ENCODE data around the gene PCDHGA8.
A peak's percentile ranks its signal among the peaks of the same experiment; 100 is the strongest.
"Not testable (repeated sequence)": the region's sequence is repeated elsewhere in the genome, so short reads cannot be mapped to it uniquely, and the experiment has no call there.

Gene PCDHGA8

DNA sequence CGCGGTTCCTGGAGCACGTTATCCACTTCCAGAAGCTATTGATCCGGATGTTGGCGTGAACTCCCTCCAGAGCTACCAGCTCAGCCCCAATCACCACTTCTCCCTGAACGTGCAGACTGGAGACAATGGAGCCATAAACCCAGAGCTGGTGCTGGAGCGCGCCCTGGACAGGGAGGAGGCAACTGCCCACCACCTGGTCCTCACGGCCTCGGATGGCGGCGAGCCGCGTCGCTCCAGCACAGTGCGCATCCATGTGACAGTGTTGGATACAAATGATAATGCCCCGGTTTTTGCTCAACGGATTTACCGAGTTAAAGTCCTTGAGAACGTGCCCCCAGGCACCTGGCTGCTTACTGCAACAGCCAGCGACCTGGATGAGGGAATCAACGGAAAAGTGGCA, 11.0 kb downstream of the PCDHGA8 start:
- peak overlapping the region in 1 of 2 experiments; percentile 75 for H3K4me3 ChIP-seq (ENCODE audit: insufficient read depth in 1 of 2, low read depth in 1 of 2, low read length in 2 of 2)
- no peak overlapping the region for H3K4ac ChIP-seq (ENCODE audit: low read depth in 1 of 2, low read length in 2 of 2)
- no peak overlapping the region for H3K9ac ChIP-seq (ENCODE audit: low read length)
- H3K4me1 ChIP-seq (ENCODE audit: control insufficient read depth, insufficient read depth, low read depth, low read length): no peaks in the 10 kb centered on the region
- H3K79me1 ChIP-seq (replicated peaks; ENCODE audit: low read length, poor library complexity, severe bottlenecking): peaks cover 13% of the 10 kb centered on the region
- no peak overlapping the region for H4K91ac ChIP-seq (ENCODE audit: low read length)
- no peak overlapping the region for H3K14ac ChIP-seq (ENCODE audit: low read length in 2 of 2)
- H2AFZ ChIP-seq (ENCODE audit: low read depth, low read length): no peak overlapping the region
- H3K18ac ChIP-seq (ENCODE audit: low read depth in 1 of 2, low read length in 2 of 2): no peak overlapping the region
- H2BK15ac ChIP-seq (ENCODE audit: low read depth, poor library complexity, severe bottlenecking): no peak overlapping the region
- H3K4me2 ChIP-seq (ENCODE audit: low read length, poor library complexity, severe bottlenecking): no peak overlapping the region
- H2BK12ac ChIP-seq (ENCODE audit: low read length in 2 of 2): no peak overlapping the region
- H3K27ac ChIP-seq (ENCODE audit: low read length, poor library complexity, severe bottlenecking): no peak overlapping the region
- no peak for DNase-seq
- H3K23ac ChIP-seq (ENCODE audit: low read length in 2 of 2): no peak overlapping the region
- H2BK5ac ChIP-seq (ENCODE audit: low read depth, low read length, poor library complexity, severe bottlenecking): no peak overlapping the region
- H3K9me3 ChIP-seq (ENCODE audit: control insufficient read depth, low read length): peaks cover 54% of the 10 kb centered on the region
- H3K27me3 ChIP-seq (ENCODE audit: control insufficient read depth in 1 of 2, insufficient read depth in 1 of 2, low read length in 2 of 2): no peaks in the 10 kb centered on the region
- H4K8ac ChIP-seq (ENCODE audit: low read length): no peak overlapping the region
- H2AK5ac ChIP-seq (ENCODE audit: low read length, severe bottlenecking): no peak overlapping the region
- H3K36me3 ChIP-seq (ENCODE audit: control insufficient read depth in 1 of 2, insufficient read depth in 2 of 2, low read depth in 1 of 2, low read length in 2 of 2): peaks cover 0 to 28% of the 10 kb centered on the region in 2 experiments
- 98% methylated on average over 20 of the region's 22 CpGs for WGBS
- H2BK120ac ChIP-seq (ENCODE audit: low read depth, low read length): no peak overlapping the region

DNA sequence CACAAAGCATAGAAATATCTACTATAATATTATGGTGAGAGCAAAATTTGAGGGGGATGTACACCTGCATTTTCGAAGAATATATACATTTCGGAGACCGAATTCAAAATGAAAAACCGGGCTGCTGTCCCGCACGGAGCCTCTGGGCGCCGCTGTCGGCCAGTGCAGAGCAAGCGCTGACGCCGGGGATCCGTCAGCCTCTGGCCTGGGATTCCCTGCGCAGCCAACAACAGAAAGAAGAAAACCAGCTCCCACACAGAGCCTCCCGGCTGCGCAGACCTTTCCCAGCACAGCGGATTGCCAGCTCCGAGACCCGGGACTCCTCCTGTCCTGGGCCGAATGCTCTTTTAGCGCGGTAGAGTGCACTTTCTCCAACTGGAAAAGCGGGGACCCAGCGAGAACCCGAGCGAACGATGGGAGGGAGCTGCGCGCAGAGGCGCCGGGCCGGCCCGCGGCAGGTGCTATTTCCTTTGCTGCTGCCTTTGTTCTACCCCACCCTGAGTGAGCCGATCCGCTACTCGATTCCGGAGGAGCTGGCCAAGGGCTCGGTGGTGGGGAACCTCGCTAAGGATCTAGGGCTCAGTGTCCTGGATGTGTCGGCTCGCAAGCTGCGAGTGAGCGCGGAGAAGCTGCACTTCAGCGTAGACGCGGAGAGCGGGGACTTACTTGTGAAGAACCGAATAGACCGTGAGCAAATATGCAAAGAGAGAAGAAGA, 15.5 kb downstream of the PCDHGA8 start, which contains the start of gene PCDHGB6:
Gene PCDHGB6, plus strand, starts transcription at position 232 of the 716 bp plus-strand sequence. Its CDS starts 182 bp downstream, at position 414.
- peaks cover 24% of the 10 kb centered on the region for H3K79me1 ChIP-seq (replicated peaks; ENCODE audit: low read length, poor library complexity, severe bottlenecking)
- not testable (repeated sequence) for H3K23ac ChIP-seq (ENCODE audit: low read length in 2 of 2); H3K14ac ChIP-seq (ENCODE audit: low read length in 2 of 2); H2BK15ac ChIP-seq (ENCODE audit: low read depth, poor library complexity, severe bottlenecking); H3K4me1 ChIP-seq (ENCODE audit: control insufficient read depth, insufficient read depth, low read depth, low read length); H2AK5ac ChIP-seq (ENCODE audit: low read length, severe bottlenecking); H3K4ac ChIP-seq (ENCODE audit: low read depth in 1 of 2, low read length in 2 of 2); H2BK5ac ChIP-seq (ENCODE audit: low read depth, low read length, poor library complexity, severe bottlenecking); H2BK120ac ChIP-seq (ENCODE audit: low read depth, low read length); H3K27ac ChIP-seq (ENCODE audit: low read length, poor library complexity, severe bottlenecking); H2BK12ac ChIP-seq (ENCODE audit: low read length in 2 of 2)
- H4K8ac ChIP-seq (ENCODE audit: low read length): peak within 1 kb of the TSS; percentile 64
- peaks cover 0 to 24% of the 10 kb centered on the region in 2 experiments for H3K36me3 ChIP-seq (ENCODE audit: control insufficient read depth in 1 of 2, insufficient read depth in 2 of 2, low read depth in 1 of 2, low read length in 2 of 2)
- peak; percentile 83 for DNase-seq
- peak within 1 kb of the TSS; percentile 55 for H2AFZ ChIP-seq (ENCODE audit: low read depth, low read length)
- H3K4me2 ChIP-seq (ENCODE audit: low read length, poor library complexity, severe bottlenecking): peak within 1 kb of the TSS; percentile 35
- peak within 1 kb of the TSS; percentile 16 to 67 for H3K18ac ChIP-seq (ENCODE audit: low read depth in 1 of 2, low read length in 2 of 2)
- H4K91ac ChIP-seq (ENCODE audit: low read length): peak within 1 kb of the TSS; percentile 90
- peaks cover 39% of the 10 kb centered on the region for H3K9me3 ChIP-seq (ENCODE audit: control insufficient read depth, low read length)
- H3K27me3 ChIP-seq (ENCODE audit: control insufficient read depth in 1 of 2, insufficient read depth in 1 of 2, low read length in 2 of 2): peaks cover 0 to 17% of the 10 kb centered on the region in 2 experiments
- peak within 1 kb of the TSS; percentile 26 for H3K9ac ChIP-seq (ENCODE audit: low read length)
- WGBS: 4% methylated on average over 47 of the region's 51 CpGs
- H3K4me3 ChIP-seq (ENCODE audit: insufficient read depth in 1 of 2, low read depth in 1 of 2, low read length in 2 of 2): peak within 1 kb of the TSS; percentile 57 to 72

DNA sequence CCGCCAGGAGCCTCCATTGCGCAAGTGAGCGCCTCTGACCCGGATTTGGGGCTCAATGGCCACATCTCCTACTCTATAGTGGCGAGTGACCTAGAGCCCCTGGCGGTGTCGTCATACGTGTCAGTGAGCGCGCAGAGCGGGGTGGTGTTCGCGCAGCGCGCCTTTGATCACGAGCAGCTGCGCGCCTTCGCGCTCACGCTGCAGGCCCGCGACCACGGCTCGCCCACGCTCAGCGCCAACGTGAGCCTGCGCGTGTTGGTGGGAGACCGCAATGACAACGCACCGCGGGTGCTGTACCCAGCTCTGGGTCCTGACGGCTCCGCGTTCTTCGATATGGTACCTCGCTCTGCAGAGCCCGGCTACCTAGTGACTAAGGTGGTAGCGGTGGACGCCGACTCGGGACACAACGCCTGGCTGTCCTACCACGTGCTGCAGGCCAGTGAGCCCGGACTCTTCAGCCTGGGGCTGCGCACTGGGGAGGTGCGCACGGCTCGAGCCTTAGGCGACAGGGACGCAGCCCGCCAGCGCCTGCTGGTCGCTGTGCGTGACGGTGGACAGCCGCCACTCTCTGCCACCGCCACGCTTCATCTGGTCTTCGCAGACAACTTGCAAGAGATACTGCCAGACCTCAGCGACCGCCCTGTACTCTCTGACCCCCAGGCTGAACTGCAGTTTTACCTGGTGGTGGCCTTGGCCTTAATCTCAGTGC, 17.3 kb downstream of the PCDHGA8 start:
- H3K9me3 ChIP-seq (ENCODE audit: control insufficient read depth, low read length): peaks cover 26% of the 10 kb centered on the region
- no peak overlapping the region for H2AFZ ChIP-seq (ENCODE audit: low read depth, low read length)
- H3K9ac ChIP-seq (ENCODE audit: low read length): no peak overlapping the region
- H4K91ac ChIP-seq (ENCODE audit: low read length): peak overlapping the region; percentile 16
- no peak overlapping the region for H3K4me2 ChIP-seq (ENCODE audit: low read length, poor library complexity, severe bottlenecking)
- no peak overlapping the region for H3K27ac ChIP-seq (ENCODE audit: low read length, poor library complexity, severe bottlenecking)
- peaks cover 0 to 32% of the 10 kb centered on the region in 2 experiments for H3K36me3 ChIP-seq (ENCODE audit: control insufficient read depth in 1 of 2, insufficient read depth in 2 of 2, low read depth in 1 of 2, low read length in 2 of 2)
- H2BK15ac ChIP-seq (ENCODE audit: low read depth, poor library complexity, severe bottlenecking): no peak overlapping the region
- H3K27me3 ChIP-seq (ENCODE audit: control insufficient read depth in 1 of 2, insufficient read depth in 1 of 2, low read length in 2 of 2): peaks cover 0 to 17% of the 10 kb centered on the region in 2 experiments
- peak overlapping the region in 1 of 2 experiments; percentile 81 for H3K14ac ChIP-seq (ENCODE audit: low read length in 2 of 2)
- no peak for DNase-seq
- peak overlapping the region; percentile 20 to 35 for H3K4me3 ChIP-seq (ENCODE audit: insufficient read depth in 1 of 2, low read depth in 1 of 2, low read length in 2 of 2)
- H2BK12ac ChIP-seq (ENCODE audit: low read length in 2 of 2): peak overlapping the region in 1 of 2 experiments; percentile 3
- no peak overlapping the region for H2BK5ac ChIP-seq (ENCODE audit: low read depth, low read length, poor library complexity, severe bottlenecking)
- no peak overlapping the region for H3K4ac ChIP-seq (ENCODE audit: low read depth in 1 of 2, low read length in 2 of 2)
- H4K8ac ChIP-seq (ENCODE audit: low read length): no peak overlapping the region
- H3K4me1 ChIP-seq (ENCODE audit: control insufficient read depth, insufficient read depth, low read depth, low read length): peaks cover 2% of the 10 kb centered on the region
- no peak overlapping the region for H2AK5ac ChIP-seq (ENCODE audit: low read length, severe bottlenecking)
- H2BK120ac ChIP-seq (ENCODE audit: low read depth, low read length): no peak overlapping the region
- 99% methylated on average over 64 of the region's 64 CpGs for WGBS
- peaks cover 32% of the 10 kb centered on the region for H3K79me1 ChIP-seq (replicated peaks; ENCODE audit: low read length, poor library complexity, severe bottlenecking)
- no peak overlapping the region for H3K18ac ChIP-seq (ENCODE audit: low read depth in 1 of 2, low read length in 2 of 2)
- no peak overlapping the region for H3K23ac ChIP-seq (ENCODE audit: low read length in 2 of 2)

DNA sequence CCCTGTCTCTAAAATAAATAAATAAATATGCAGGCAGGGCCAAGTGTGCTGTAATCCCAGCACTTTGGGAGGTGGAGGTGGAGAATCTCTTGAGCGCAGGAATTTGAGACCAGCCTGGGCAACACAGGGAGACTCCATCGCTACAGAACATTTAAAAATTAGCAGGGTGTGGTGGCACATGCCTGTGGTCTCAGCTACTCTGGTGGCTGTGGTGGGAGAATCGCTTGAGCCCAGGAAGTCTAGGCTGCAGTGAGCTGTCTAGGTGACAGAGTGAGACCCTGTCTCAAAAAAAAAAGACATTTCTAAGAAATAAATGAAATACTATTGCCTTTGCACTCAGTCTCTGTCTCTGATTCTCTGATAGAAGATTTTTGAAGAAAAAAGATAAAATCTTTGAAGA, 19.1 kb downstream of the PCDHGA8 start:
- DNase-seq: peak; percentile 4
- Histone ChIP-seq H3K9ac (ENCODE audit: low read length) (no peak overlapping the region), H2AK5ac (ENCODE audit: low read length, severe bottlenecking) (no peak overlapping the region), H3K4me2 (ENCODE audit: low read length, poor library complexity, severe bottlenecking) (no peak overlapping the region), H2AFZ (ENCODE audit: low read depth, low read length) (no peak overlapping the region), H3K9me3 (ENCODE audit: control insufficient read depth, low read length) (peaks cover 22% of the 10 kb centered on the region), H2BK15ac (ENCODE audit: low read depth, poor library complexity, severe bottlenecking) (no peak overlapping the region), H3K4me1 (ENCODE audit: control insufficient read depth, insufficient read depth, low read depth, low read length) (peaks cover 2% of the 10 kb centered on the region), H3K18ac (ENCODE audit: low read depth in 1 of 2, low read length in 2 of 2) (no peak overlapping the region), H2BK5ac (ENCODE audit: low read depth, low read length, poor library complexity, severe bottlenecking) (no peak overlapping the region), H2BK12ac (ENCODE audit: low read length in 2 of 2) (no peak overlapping the region), H3K79me1 (replicated peaks; ENCODE audit: low read length, poor library complexity, severe bottlenecking) (peaks cover 34% of the 10 kb centered on the region), H2BK120ac (ENCODE audit: low read depth, low read length) (no peak overlapping the region), H4K91ac (ENCODE audit: low read length) (no peak overlapping the region), H3K4me3 (ENCODE audit: insufficient read depth in 1 of 2, low read depth in 1 of 2, low read length in 2 of 2) (no peak overlapping the region), H3K4ac (ENCODE audit: low read depth in 1 of 2, low read length in 2 of 2) (no peak overlapping the region), H3K36me3 (ENCODE audit: control insufficient read depth in 1 of 2, insufficient read depth in 2 of 2, low read depth in 1 of 2, low read length in 2 of 2) (peaks cover 0 to 38% of the 10 kb centered on the region in 2 experiments), H3K27ac (ENCODE audit: low read length, poor library complexity, severe bottlenecking) (no peak overlapping the region), H4K8ac (ENCODE audit: low read length) (no peak overlapping the region), H3K14ac (ENCODE audit: low read length in 2 of 2) (no peak overlapping the region), H3K27me3 (ENCODE audit: control insufficient read depth in 1 of 2, insufficient read depth in 1 of 2, low read length in 2 of 2) (peaks cover 0 to 17% of the 10 kb centered on the region in 2 experiments), H3K23ac (ENCODE audit: low read length in 2 of 2) (no peak overlapping the region)
- 95% methylated on average over 3 of the region's 3 CpGs for WGBS

Data from mesenchymal stem cell (in vitro differentiated cells and primary cell).